ENCODE results near the gene ACTR3C.
"Not testable (repeated sequence)": the region's sequence is repeated elsewhere in the genome, so short reads cannot be mapped to it uniquely, and the experiment has no call there.

The ACTR3C gene

DNA sequence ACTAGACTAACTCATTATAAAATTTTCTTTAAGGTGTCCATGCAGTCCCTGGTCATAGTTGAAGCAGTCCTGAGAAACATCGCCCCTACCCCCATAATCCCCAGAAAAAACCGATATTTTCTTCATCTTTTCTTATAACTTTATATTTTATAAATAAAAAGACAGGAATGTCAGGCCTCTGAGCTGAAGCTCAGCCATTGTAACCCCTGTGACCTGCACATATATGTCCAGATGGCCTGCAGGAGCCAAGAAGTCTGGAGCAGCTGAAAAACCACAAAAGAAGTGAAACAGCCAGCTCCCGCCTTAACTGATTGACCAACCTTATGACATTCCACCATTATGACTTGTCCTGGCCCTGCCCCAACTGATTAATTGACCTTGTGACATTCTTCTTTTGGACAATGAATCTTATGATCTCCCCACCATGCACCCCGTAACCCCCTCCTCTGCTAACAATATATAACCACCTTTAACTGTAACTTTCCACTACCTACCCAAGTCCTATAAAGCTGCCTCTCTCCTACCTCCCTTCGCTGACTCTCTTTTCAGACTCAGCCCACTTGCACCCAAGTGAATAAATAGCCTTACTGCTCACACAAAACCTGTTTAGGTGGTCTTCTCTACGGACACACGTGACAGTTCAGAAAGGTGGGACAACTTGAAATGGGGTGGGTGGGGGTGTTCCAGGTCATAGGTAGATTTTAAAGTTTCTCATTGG is 10.5 kb downstream of the ACTR3C start:
- not testable (repeated sequence) for DNase-seq (ENCODE audit: low spot score)

DNA sequence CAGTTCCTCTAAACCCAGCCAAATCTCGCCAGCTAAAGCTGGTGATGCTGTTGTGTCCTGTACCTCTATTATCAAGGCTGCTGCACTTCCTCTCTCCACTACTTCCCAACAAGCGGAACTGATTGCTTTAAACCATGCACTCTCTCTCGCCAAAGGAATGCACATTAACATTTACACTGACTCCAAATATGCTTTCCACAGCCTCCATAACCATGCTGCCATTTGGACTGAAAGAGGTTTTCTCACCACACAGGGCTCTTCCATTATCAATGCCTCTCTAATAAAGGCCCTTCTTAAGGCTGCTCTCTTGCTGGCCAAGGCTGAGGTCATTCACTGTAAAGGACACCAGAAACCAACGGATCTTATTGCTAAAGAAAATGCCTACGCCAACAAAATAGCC is 11.6 kb downstream of the ACTR3C start:
- no peak for DNase-seq (ENCODE audit: low spot score)

DNA sequence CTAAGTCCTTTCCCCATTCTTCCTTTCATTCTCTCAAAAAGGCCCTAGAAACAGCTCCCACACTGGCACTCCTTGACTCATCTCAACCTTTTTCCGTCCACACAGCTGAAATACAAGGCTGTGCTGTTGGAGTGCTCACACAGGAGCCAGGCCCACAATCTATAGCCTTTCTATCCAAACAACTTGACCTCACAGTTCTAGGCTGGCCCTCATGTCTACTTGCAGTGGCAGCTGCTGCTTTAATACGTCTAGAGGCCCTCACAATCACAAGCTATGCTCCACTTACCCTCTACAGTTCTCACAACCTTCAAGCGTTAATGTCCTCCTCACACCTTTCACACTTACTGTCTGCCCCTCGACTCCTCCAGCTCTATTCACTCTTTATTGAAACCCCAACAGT is 12.2 kb downstream of the ACTR3C start:
- no peak for DNase-seq (ENCODE audit: low spot score)

GRCh38 chr7:150308575-150308974 is 14.8 kb downstream of the ACTR3C start:
- DNase-seq (ENCODE audit: low spot score): no peak

DNA sequence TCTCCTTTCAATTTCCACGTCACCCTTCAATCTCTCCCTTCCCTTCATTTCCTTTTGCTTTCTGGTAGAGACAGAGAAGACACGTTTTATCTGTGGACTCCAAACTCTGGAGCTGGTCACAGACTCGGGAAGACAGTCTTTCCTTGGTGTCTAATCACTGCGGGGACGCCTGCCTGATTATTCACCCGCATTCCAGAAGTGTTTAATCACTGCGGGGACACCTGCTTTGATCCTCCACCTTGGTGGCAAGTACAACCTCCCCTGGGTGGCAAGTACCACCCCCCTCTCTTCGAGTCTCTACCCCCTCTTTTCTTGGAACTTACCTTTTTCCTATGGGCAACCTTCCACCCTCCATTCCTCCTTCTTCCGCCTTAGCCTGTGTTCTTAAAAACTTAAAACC is 15.4 kb downstream of the ACTR3C start:
- DNase-seq (ENCODE audit: low spot score): no peak

DNA sequence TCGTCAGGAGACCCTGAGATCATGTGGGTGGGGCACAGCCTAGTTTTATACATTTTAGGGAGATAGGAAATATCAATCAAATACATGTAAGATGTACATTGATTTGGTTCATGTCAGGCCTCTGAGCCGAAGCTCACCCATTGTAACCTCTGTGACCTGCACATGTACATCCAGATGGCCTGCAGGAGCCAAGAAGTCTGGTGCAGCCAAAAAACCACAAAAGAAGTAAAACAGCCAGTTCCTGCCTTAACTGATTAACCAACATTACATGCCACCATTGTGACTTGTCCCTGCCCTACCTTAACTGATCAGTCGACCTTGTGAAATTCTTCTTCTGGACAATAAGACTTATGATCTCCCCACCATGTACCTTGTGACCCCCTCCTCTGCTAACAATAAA is 16.2 kb downstream of the ACTR3C start:
- DNase-seq (ENCODE audit: low spot score): no peak

GRCh38 chr7:150306377-150306776 is 17.0 kb downstream of the ACTR3C start:
- DNase-seq (ENCODE audit: low spot score): not testable (repeated sequence)

DNA sequence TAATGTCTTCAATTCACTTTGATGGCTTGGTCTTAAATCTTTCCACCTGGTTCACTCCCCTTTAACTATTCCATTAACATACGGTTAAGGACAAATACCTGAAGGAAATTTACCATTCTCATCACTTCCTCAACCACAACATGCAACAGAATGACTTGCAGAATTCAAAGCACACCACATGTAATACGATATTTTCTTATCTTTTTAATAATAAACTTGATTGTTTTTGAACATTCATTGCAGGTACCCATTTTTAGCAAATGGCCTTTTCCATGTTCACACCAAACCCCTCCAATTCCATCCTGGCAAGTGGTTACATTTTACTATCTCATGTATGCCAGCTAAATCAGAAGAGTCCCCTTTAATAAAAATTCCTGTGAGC is 17.5 kb downstream of the ACTR3C start:
- DNase-seq (ENCODE audit: low spot score): not testable (repeated sequence)

GRCh38 chr7:150305259-150305902 is 18.0 kb downstream of the ACTR3C start:
- not testable (repeated sequence) for DNase-seq (ENCODE audit: low spot score)

GRCh38 chr7:150304499-150305258 is 18.7 kb downstream of the ACTR3C start:
- not testable (repeated sequence) for DNase-seq (ENCODE audit: low spot score)

GRCh38 chr7:150302908-150303310 is 20.4 kb downstream of the ACTR3C start:
- DNase-seq (ENCODE audit: low spot score): not testable (repeated sequence)

- not testable (repeated sequence) for DNase-seq (ENCODE audit: low spot score)
Observed at GRCh38 chr7:150297978-150298377, 25.4 kb downstream of the ACTR3C start.

- DNase-seq (ENCODE audit: low spot score): not testable (repeated sequence)
Observed at GRCh38 chr7:150296802-150297201, 26.5 kb downstream of the ACTR3C start.

DNA sequence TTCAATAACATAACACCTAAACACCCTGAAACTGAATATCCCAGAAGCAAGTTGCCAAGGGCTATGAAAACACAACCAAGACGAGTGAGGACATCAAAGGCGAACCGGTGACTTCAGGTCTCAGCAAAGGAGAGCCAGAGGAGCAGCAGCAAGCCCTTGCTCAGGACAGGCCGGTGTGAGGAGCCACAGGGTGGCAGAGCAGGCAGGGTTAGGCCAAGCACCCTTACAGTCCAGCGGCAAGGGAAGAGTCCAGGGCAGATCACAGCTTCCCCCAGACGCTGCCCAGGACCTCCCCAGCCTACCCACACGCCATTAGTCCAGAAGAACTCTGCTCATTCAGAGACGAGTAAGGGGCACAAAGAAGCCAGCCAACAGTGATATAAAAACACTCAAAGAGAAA is 27.7 kb downstream of the ACTR3C start:
- DNase-seq (ENCODE audit: low spot score): not testable (repeated sequence)

GRCh38 chr7:150295027-150295426 is 28.3 kb downstream of the ACTR3C start:
- not testable (repeated sequence) for DNase-seq (ENCODE audit: low spot score)

- not testable (repeated sequence) for DNase-seq (ENCODE audit: low spot score)
Observed at GRCh38 chr7:150290317-150290716, 33.0 kb downstream of the ACTR3C start.

DNA sequence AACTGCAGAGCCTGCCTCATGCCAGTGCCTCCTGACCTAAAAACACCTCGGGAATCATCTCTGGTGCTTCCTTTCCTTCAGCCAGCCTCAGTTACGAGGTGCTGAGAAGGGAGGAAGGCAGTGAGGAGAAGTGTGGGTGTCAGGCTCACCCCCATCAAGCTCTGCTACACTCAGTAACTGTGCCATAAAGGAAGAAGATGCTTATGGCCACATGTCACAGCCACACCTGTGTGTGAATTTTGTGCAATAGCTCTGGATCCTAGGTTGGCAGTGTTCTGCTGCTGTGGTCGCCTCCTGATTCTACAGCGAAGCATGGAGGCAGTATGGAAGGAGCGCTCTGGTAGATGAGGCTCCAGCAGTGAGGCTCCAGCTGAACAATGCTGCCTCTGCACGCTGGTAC is 34.5 kb downstream of the ACTR3C start:
- DNase-seq (ENCODE audit: low spot score): not testable (repeated sequence)

GRCh38 chr7:150287815-150288214 is 35.5 kb downstream of the ACTR3C start:
- DNase-seq (ENCODE audit: low spot score): not testable (repeated sequence)

GRCh38 chr7:150285849-150286754 is 37.2 kb downstream of the ACTR3C start:
- not testable (repeated sequence) for DNase-seq (ENCODE audit: low spot score)

- not testable (repeated sequence) for DNase-seq (ENCODE audit: low spot score)
Observed at GRCh38 chr7:150283608-150284007, 39.7 kb downstream of the ACTR3C start.

GRCh38 chr7:150283111-150283510 is 40.2 kb downstream of the ACTR3C start:
- DNase-seq (ENCODE audit: low spot score): not testable (repeated sequence)

Measured in iPS-NIHi11 (cell line).